Esophagus squamous epithelium (tissue), 4 donors: ENCODE measurements around the gene FILIP1L.

Experiments
- CTCF ChIP-seq, 6 experiments: fragments of 450-650 bp in 4 of 6; fragments of 200-600 bp in 2 of 6; sonication (generic) in 2 of 6; IDR thresholded peaks; one replicate each; pipeline ENCODE4 v1.5.1; 2016 to 2019; ENCODE audit warnings: antibody characterized with exemption in 6 of 6, mild to moderate bottlenecking in 4 of 6, moderate library complexity in 4 of 6
- POLR2A ChIP-seq, 4 donors: fragments of 450-650 bp; IDR thresholded peaks; one replicate each; pipeline ENCODE4 v1.6.1; 2017; ENCODE audit warnings: antibody characterized with exemption in 4 of 4, mild to moderate bottlenecking in 4 of 4, moderate library complexity in 3 of 4

- no peak for TF ChIP-seq CTCF (IDR thresholded peaks at IDR 0.05)
- no peak for TF ChIP-seq POLR2A (IDR thresholded peaks at IDR 0.05)
These were observed 318.7 kb downstream of the FILIP1L start for GRCh38 chr3:99795573-99795972.
